K562 (cell line): Measurements from ENCODE around the gene ABHD8.

Source experiments
- ZNF23 ChIP-seq: fragments of 250-450 bp; sonication (Bioruptor Pico); IDR thresholded peaks from 2 replicates; pipeline ENCODE4 v1.4.0; 2020; ENCODE audit warnings: mild to moderate bottlenecking
- TF ChIP-seq, protein P1 (sequence below): sonication (generic); formaldehyde crosslinking; IDR thresholded peaks from 2 replicates; pipeline ENCODE4 v1.8.0; 2022; ENCODE audit warnings: missing genetic modification reagents, mild to moderate bottlenecking, moderate library complexity, borderline replicate concordance

GRCh38 chr19:17324357-17325114, 21.3 kb upstream of the ABHD8 start:
- no peak for TF ChIP-seq ZNF23
- TF ChIP-seq, protein P1, sequence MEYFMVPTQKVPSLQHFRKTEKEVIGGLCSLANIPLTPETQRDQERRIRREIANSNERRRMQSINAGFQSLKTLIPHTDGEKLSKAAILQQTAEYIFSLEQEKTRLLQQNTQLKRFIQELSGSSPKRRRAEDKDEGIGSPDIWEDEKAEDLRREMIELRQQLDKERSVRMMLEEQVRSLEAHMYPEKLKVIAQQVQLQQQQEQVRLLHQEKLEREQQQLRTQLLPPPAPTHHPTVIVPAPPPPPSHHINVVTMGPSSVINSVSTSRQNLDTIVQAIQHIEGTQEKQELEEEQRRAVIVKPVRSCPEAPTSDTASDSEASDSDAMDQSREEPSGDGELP = no peak
